Measurements from ENCODE around the gene KIAA0319L.

GRCh38 chr1:35518183-35518582 is 39.0 kb downstream of the KIAA0319L start:
- TF ChIP-seq POLR2AphosphoS5 (IDR thresholded peaks at IDR 0.05) (no peak), CTCF (IDR thresholded peaks at IDR 0.05) (no peak), EP300 (IDR thresholded peaks at IDR 0.05) (no peak), POLR2A (IDR thresholded peaks at IDR 0.05) (no peak)
